ENCODE measurements around the gene TMEM178A.
"Not testable (repeated sequence)": the region's sequence is repeated elsewhere in the genome, so short reads cannot be mapped to it uniquely, and the experiment has no call there.

Gene TMEM178A

DNA sequence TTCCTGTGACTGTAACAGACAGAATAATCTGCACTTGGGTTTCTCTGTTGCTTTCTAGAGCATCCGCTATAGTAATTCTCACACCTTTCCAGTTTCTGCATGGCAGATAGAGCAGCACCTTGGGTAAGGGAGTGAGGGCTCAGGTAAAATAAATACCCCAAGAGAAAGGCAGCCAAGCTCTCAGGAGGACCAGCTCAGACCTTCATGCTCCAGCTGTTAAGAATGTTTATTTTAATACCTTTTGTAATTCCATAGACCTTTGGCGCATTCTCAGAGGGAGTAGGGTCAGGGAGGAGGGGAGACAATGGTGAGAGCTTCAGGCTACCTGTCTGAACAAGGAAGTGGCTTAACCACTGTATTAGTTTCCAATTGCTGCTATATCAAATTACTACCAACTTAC, 16.2 kb upstream of the TMEM178A start:
- no peak for DNase-seq

GRCh38 chr2:39650468-39650867, 15.2 kb upstream of the TMEM178A start:
- DNase-seq: no peak

DNA sequence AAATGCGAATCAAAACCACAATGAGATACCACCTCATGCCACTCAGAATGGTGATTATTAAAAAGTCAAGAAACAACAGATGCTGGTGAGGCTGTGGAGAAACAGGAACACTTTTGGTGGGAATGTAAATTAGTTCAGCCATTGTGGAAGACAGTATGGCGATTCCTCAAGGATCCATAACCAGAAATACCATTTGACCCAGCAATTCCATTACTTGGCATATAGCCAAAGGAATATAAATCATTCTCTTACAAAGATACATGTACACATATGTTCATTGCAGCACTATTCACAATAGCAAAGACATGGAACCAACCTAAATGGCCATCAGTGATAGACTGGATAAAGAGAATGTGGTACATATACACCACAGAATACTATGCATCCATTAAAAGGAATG, 9.5 kb upstream of the TMEM178A start:
- not testable (repeated sequence) for DNase-seq

DNA sequence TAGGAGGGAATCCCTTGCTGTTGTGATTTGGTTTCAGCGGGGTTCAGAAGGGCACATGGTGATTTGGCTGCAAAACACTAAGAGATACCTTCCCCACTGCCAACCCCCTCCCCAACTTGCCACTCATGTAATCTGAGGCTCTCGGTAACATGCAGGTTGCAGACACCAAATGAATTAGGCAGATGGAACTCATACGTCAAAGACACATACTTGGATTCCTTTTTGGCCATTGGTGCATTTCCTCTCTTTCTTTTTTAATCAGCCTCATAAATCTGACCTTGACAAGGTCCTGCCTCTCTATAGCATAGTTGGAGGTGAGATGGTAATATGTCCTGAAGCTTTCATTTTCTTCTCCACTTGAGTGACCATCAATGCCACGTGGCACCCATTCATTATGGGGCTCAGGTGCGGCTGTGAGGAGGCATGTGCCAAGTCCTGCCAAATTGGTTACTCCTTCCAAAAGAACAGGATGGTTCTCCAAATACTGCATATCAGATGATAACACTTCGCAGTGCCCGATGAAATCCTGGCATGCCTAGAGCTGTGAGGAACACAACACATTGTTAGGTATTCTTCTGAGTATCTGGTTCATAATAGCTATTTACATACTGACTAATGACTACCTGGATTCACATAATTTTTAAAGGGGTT, 8.3 kb upstream of the TMEM178A start:
- DNase-seq: no peak

GRCh38 chr2:39658371-39658770, 7.3 kb upstream of the TMEM178A start:
- DNase-seq: no peak

GRCh38 chr2:39659765-39660611, 5.7 kb upstream of the TMEM178A start:
- DNase-seq: no peak

DNA sequence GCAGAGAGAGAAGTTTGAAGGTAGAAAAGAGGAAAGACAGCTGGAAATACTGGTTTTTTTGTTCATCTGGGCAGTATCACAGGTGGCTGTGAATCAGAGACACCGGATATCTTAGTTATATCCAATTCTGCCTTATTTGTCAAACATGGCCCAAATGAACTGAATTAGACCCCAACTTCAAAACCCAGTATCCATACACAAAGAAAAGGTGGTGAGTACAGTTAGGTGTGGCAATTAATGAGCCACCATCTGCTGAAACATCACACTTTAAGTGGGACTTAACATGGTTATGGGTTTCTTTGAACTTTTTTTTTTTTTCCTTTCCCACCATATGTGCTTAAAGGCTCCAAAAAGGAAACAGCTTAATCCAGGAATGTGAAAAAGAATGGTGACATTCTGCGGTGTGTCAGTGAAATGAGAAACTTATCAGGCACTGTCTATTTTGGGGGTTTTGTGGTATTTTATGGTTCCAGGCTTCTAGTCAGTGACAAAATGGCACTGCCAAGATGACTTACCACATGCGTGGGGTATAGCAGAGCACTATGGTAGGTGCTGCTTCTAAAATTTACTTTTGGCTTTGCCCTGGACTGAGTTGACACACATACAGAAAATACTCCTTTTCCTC, 5.0 kb upstream of the TMEM178A start:
- DNase-seq: no peak

- no peak for DNase-seq
Measured at GRCh38 chr2:39661826-39662225, 3.9 kb upstream of the TMEM178A start.

DNA sequence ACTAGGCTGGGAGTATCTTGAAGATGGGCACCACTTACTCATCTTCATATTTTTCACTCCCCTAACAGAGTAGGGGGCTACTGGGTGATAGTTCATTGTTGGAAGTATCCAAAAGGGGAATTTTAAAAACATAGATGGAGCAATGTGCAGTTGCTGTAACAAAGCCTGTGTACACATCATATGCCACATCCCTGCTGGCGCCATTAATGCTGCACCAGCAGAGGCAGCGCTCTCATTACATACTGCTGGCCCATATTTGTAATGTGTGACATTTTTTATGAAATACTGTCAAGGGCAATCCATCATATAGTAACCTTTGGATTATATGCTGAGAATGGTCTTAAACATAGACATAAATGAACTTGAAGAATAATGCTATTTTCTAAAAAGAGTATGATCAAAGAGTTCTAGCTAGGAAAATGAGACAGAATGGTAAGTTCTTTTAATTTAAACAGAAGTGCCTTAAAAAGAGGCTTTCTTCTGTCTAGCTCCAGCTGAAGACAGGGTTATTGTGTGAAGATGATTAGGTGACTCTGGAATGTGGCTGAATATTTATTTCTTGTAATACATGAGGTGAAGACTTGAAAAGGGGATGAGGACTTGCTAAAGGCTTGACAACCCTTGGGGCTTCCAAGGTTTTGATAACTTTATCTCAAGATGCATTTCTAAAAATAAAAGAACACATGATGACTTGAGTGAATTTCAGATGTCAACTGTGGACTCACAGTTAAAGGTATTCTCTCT, 2.4 kb upstream of the TMEM178A start:
- DNase-seq: no peak

DNA sequence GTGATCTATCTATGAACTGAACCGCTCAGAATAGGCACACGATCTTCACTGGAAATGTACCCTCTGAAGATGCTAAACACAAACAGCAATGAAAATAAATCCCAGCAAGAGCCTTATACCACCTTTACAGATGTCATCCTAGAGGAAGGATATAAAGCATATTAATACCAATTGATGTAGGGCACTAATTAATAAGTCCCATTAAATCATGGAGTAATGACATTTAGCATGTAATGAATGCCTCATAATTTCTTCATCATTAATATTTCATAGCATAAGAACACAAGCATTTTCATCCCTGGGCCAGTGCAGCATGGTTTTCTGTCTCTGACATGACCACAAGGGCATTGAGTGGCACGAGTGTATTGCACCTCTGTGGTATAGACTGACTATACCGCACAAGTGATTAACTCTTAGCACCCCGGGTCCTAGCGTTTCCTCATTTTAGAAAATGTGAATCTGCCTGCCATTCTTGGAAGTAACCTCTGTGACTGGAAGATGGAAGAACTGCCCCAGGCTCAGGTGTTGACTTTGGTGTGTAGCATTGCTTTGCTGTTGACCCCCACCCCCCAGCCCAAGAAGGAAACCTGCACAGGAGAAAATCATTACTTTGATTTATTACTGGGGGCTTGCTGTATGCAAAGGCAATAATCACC, 1.4 kb upstream of the TMEM178A start:
- no peak for DNase-seq

DNA sequence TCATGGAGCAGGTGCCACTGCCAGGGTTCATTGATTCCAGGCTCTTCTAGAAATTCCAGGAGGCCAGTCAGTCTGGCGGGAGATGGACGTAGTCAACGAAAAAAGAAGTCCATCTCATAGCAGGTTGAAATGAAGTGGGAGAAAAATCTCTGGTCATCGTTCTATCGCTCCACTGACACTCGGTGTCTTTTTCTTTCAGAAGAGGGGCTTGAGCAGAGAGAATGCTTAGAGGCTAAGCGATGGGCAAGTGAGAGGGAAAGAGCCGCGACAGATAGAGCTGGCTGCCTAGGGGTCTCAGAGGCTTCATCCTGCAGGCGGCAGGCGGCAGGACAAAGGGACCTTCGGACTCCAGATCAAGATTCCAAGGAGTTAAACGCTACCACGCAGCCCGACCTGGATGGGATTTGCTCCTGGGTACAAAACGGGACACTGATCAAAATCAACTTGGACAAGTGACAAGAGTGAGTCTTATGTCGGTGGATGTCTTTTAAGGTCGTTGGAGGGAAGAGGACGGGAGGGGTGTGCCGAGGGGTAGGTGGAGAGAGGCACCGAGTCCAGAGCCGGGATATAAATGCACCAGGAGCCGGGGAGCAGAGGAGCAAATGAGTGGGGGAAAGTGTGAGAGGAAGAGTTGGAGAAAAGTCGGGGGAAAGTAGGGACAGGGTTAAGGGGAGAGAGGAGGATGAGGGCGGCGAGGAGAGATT, 677 bp upstream of the TMEM178A start:
- no peak for DNase-seq

DNA sequence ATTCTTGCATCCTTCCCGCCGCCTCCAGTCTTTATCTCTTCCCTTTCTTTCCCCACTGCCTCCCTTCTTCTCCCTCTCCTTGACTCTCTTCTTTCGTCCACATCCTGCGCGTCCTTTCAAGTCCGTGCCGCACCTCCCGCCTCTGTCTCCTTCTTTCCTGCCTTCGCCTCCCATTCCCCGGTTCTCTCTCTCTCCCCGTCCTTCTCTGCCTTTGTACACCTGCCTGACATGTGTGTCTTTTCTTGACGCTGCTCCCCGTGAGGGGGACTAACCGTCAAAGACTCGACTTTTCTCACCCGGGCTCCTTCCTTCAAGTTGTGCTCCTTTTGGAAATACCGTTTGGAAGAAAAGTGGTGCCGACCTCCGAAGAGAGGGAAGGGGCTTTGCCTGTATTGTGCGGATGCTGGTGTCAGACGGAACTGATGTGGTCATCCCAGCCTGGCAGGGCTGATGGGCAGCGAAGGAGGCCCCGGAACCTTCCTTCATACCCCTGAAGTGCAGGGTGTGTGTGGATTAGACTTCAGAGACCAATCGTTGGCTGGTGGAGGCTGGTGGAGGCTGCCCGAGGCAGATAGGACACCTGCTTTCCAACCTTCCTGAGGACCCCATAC, 879 bp downstream of the TMEM178A start:
- no peak for DNase-seq

DNA sequence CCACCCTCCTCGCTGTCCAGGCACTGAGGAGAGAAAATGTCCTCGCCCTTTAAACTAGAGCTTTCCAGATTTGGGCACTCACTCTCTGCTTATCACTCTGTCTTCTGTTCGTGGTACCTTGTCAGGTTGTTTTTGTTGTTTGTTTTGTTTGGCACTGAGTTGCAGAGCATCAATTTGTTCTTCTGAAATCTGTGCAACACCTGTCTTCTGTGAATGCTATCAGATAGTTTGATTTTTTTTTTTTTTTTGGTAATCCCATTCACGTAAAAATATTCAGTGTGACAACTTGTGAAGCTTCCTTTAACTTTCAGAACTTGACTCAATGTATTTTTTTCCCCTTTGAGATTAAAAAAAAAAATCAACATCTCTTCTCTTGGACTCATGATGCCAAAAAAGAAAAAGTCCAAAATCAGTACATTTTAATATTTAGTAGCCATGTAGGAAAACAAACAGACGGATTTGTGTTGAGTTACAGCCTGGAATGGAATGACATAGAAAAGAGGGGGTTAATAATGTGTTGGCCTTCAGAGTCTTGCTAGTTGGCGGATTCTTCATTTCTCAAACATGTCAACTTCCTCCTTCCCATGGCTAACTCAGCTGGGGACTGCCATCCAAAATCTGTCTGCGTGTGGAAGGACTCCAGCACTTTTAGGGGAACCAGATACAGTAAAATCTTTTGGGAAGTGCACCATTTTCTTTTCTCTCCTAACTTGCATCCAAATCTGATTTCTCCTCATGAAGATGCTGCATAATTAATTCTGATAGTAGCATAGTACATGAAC, 1.6 kb downstream of the TMEM178A start:
- no peak for DNase-seq

DNA sequence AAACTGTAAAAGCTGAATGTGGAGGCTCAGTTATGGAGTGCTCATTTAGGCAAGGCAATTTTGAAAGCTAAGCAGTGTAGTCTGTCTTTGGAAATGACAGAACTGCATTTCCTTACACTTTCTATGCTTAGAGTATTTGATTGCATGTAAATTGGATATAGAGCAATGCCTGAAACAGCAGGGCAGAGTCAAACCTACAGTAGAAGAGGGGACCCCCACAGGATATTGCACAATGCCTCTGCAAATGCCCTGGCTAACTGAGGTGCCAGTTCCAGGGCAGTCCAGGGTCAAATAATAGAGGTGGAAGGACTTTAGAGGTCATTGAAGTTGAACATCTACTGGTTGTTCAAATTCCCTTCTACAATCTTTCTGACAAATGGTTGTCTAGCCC, 2.2 kb downstream of the TMEM178A start:
- DNase-seq: no peak

DNA sequence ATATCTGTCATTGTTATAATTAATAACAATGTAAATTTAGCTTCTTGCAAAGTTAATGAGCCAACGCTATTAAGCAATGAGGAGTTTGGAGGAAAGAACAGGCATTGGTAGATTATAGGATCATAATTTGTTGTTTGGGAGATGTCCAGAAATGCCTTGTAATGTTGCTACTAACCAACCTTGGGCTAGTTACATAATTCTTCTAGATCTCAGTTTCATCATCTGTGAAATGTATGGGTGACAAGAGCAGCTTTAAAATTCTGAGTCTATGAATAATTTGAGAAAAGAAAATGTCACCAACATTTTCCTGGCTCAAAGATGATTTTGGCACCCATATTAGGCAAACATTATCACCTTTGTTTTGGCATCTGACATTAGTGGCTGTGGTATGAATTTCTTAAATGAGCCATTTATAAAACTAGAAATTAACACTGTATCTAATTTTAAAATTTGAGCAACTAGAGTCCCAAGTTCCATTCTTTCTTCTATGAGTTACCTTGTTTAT, 2.9 kb downstream of the TMEM178A start:
- no peak for DNase-seq

- no peak for DNase-seq
Measured at GRCh38 chr2:39671604-39672003, 5.9 kb downstream of the TMEM178A start.

DNA sequence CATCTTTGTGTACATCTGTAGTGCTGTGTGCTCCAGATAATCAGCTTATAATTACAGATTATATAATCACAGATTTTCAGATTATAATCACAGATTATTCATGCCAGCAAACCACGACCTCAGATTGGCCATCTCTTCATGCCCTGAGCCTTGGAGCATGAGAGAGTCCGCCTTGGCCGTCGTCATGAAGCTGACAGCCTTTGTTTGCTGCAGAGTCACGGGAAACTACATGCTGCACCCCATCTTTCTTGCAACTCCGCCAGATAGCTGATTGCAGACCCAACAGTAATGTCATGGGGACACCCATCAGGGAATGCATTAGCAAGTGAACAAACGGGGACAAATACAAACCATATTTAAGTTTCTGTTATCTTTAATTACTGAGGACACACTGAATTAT, 7.3 kb downstream of the TMEM178A start:
- DNase-seq: no peak

DNA sequence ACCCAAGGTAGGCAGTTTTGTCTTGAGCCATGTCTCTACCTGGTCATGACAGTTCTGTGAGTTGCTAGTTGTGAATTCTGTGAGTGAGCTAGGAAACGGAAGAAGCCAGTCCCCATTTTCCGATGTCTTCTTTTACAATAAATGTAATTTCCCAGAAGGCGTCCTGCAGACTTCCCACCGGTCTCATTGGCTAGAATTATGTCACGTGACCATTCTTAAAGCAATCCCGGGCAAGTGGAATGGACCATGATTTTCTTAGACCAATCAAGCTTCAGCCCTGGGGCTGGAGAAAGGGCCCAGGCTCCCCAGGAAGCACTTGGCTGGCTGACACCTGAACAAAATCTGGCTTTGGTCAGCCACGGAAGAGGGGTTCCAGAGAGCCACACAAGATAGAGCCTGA, 10.6 kb downstream of the TMEM178A start:
- DNase-seq: no peak

DNA sequence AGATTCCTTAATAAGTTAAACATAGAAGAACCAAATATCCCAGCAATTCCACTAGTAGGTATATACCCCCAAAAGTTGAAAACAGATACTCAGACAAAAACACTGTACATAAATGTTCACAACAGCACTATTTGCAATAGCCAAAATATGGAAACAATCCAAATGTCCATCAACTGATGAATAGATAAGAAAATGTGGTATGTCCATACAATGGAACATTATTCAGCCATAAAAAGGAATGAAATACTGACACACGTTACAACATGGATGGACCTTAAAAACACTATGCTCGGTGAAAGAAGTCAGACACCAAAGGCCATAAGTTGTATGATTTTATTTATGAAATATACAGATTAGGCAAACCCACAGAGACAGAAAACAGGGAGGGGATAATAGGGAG, 12.5 kb downstream of the TMEM178A start:
- DNase-seq: no peak

DNA sequence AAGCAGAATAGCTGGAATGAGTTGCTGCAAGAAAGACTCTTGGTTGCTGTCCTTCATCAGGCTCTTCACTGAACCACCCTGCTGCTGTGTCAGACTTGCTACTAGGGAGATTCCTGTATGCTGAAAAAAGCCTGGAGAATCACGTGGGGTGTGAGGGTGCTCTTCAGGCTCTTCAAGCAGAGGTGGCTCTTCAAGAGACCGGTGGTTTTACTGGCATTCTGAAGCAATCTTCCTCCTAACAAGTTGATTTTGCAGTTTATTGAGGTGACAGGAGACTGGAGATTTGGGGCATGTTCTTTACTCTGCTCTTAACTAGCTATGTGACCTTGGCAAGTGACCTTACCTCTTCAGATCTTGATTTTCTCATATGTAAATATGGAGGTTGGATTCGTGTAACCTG, 14.1 kb downstream of the TMEM178A start:
- no peak for DNase-seq

Measured in left hindlimb (tissue), 1 donor.